H4 (cell line): ENCODE data around the gene SLC50A1. TPM values are rescaled to one million over a fixed set of nuclear protein-coding genes. Genes with fewer than 3 reads are reported as not detected.

ENCODE experiments used
- DNase-seq: peaks from one replicate; pipeline ENCODE4 v3.0.0-alpha.2; 2015; ENCODE audit warnings: low spot score
- total RNA-seq: library from RNA; depleted of rRNA; stranded (reverse); fragments of >200 nt; shearing (Covaris generic); gene quantifications from 2 replicates; pipeline ENCODE4 v1.2.3, GENCODE V29; 2014; rRNA removed

The SLC50A1 gene
- total RNA-seq, 1 experiment from 2014 or later = 40.5 TPM

DNA sequence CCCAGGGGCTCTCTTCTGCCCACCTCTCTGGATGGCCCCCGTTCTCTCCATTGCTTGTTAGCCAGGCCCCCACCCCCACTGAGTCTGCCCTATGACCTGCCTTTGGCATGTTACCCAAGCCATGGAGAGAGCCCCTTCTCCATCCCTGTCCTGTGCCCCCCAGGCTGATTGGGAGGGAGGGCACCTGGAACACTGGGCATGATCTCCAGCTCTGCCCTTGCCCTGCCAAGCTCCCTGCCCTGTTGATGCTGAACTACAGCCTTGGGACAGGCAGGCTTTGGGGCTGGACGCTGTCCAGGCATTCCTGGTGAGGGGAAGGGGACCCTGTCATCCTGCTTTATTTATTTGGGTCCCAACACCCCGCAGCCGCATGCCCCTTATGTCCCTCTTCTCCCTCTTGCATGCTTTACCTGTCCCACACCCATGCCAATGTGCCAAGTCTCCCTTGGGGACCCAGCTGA lies 48.7 kb downstream of the SLC50A1 start:
- DNase-seq = no peak

- DNase-seq = no peak
These were observed 49.5 kb downstream of the SLC50A1 start for GRCh38 chr1:155184835-155185782.

- no peak for DNase-seq
These were observed 50.1 kb downstream of the SLC50A1 start for GRCh38 chr1:155185783-155186066.

DNA sequence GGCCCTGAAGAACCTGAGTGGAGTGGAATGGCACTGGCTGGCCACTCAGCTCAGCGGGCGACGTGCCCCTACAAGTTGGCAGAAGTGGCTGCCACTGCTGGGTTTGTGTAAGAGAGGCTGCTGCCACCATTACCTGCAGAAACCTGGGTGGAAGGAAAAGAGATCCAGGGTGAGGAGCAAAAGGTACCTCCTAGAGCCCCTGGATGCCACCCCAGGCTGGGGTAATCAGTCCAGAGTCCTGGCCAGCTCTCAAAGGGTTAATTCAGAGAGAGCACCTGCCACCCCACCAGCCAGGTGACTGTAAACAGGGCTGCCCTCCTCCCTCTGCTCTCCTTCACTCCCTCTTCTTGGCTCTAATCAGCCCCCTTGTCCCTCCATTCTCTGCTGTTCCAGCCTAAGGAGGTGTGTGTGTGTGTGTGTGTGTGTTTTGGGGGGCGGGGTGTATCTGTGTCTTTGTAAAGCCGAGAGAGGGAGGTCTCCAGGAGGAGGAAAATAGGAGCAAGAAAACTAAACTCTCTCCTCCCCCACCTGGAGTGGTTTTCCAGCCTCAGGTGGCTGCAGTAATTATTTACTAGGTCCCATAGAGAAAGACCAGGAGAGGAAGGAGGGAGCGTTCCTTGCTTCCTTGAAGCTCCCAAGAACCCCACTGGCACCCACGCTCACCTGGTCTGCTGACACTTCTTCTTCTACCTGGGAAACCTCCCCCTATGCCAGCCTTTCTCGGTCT lies 50.6 kb downstream of the SLC50A1 start:
- no peak for DNase-seq

GRCh38 chr1:155186794-155187455 lies 51.3 kb downstream of the SLC50A1 start:
- DNase-seq = no peak

GRCh38 chr1:155187456-155187891 lies 51.8 kb downstream of the SLC50A1 start:
- no peak for DNase-seq

- DNase-seq = no peak
These were observed 52.6 kb downstream of the SLC50A1 start for GRCh38 chr1:155188268-155188667.

Other genes with a start within 250 kb of the SLC50A1 start
- gene PMVK, start 199.1 kb upstream of the SLC50A1 start, total RNA-seq = 1.2 and 7.9 TPM in 2 replicates
- 22.8 and 31.2 TPM in 2 replicates for gene PBXIP1, start 179.8 kb upstream of the SLC50A1 start, total RNA-seq
- 18.0 TPM in 2 replicates for gene PYGO2, start 174.1 kb upstream of the SLC50A1 start, total RNA-seq
- 163 and 170 TPM in 2 replicates for gene SHC1, start 165.1 kb upstream of the SLC50A1 start, total RNA-seq
- gene CKS1B, start 161.2 kb upstream of the SLC50A1 start, total RNA-seq = 170 and 248 TPM in 2 replicates
- gene FLAD1, start 152.5 kb upstream of the SLC50A1 start, total RNA-seq = 31.4 and 37.9 TPM in 2 replicates
- gene LENEP, start 142.3 kb upstream of the SLC50A1 start, total RNA-seq = not detected in 2 replicates
- 8.3 and 10.6 TPM in 2 replicates for gene ZBTB7B, start 133.1 kb upstream of the SLC50A1 start, total RNA-seq
- not detected in 2 replicates for gene DCST2, start 102.1 kb upstream of the SLC50A1 start, total RNA-seq
- not detected in 2 replicates for gene DCST1, start 102.0 kb upstream of the SLC50A1 start, total RNA-seq
- 51.8 and 64.3 TPM in 2 replicates for gene ADAM15, start 84.5 kb upstream of the SLC50A1 start, total RNA-seq
- 24.4 and 26.9 TPM in 2 replicates for gene EFNA4, start 72.1 kb upstream of the SLC50A1 start, total RNA-seq
- gene EFNA3, start 57.0 kb upstream of the SLC50A1 start, total RNA-seq = 7.5 and 9.5 TPM in 2 replicates
- gene EFNA1, start 8.0 kb upstream of the SLC50A1 start, total RNA-seq = 14.6 and 28.0 TPM in 2 replicates
- gene DPM3, start 4.7 kb downstream of the SLC50A1 start, total RNA-seq = 53.2 and 72.4 TPM in 2 replicates
- gene KRTCAP2, start 37.5 kb downstream of the SLC50A1 start, total RNA-seq = 128 and 140 TPM in 2 replicates
- 0.37 and 1.1 TPM in 2 replicates for gene TRIM46, start 38.0 kb downstream of the SLC50A1 start, total RNA-seq
- gene THBS3, start 72.0 kb downstream of the SLC50A1 start, total RNA-seq = 2.8 and 3.9 TPM in 2 replicates
- gene MTX1, start 72.8 kb downstream of the SLC50A1 start, total RNA-seq = 79.5 and 82.1 TPM in 2 replicates
- 5.7 and 11.0 TPM in 2 replicates for gene ENTREP3, start 119.6 kb downstream of the SLC50A1 start, total RNA-seq
- 72.7 and 133 TPM in 2 replicates for gene SCAMP3, start 126.5 kb downstream of the SLC50A1 start, total RNA-seq
- gene CLK2, start 137.7 kb downstream of the SLC50A1 start, total RNA-seq = 13.7 and 14.6 TPM in 2 replicates
- gene HCN3, start 141.6 kb downstream of the SLC50A1 start, total RNA-seq = 0.52 TPM in 1 of 2 replicates, not detected in the other
- not detected in 2 replicates for gene PKLR, start 165.6 kb downstream of the SLC50A1 start, total RNA-seq
- 218 and 266 TPM in 2 replicates for gene FDPS, start 173.0 kb downstream of the SLC50A1 start, total RNA-seq
- 27.5 and 33.8 TPM in 2 replicates for gene RUSC1, start 185.0 kb downstream of the SLC50A1 start, total RNA-seq